GM12801 (cell line): ENCODE measurements around the gene PRDM15.

Experiments used
- TF ChIP-seq, protein P1 (sequence below): IDR thresholded peaks from one replicate; pipeline ENCODE4 v1.5.1; 2011; ENCODE audit warnings: control low read depth; ENCODE audit not compliant: insufficient read length; ENCODE audit errors: extremely low read depth

The PRDM15 gene

DNA sequence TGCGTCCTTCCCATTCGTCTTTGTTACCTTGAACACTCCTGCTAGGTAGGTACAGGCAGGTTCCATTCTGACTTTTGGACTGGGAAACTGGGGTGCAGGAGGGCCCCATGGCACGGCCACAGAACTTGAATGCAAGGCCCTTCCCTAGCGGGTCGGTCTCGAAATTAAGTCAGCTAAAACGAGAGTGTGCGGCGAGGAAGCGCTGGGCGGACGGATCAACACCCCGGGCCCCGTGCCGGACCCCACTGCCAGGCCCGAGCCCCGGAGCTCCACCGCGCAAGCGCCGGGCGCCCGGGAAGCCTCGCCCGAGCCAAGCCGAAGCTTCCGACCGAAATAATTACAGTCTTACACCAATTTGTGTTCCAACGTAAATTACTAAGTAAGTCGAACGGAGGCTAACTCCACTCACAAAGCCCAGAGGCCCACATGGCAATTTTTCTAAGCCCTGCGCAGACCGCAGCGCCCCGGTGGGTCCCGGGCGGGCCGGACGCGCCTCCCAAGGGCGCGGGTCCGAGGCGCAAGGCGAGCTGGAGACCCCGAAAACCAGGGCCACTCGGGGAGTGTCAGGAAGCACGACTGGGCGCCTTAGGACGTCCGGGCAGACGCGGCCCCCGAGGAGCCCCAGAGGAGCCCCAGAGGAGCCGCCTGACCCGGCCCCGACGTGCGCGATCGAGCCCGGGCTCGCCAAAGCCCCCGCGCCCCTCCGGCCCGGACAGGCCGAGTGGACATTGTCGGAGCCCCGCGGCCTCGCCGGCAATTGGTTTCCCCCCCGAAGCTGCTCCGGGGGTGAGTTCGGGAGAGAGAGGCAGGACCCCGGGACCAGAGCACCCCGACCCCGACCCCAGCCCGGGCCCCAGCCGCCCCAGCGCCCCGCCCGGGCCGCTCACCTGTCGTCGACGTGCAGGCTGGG lies 112.9 kb downstream of the PRDM15 start:
- TF ChIP-seq, protein P1, sequence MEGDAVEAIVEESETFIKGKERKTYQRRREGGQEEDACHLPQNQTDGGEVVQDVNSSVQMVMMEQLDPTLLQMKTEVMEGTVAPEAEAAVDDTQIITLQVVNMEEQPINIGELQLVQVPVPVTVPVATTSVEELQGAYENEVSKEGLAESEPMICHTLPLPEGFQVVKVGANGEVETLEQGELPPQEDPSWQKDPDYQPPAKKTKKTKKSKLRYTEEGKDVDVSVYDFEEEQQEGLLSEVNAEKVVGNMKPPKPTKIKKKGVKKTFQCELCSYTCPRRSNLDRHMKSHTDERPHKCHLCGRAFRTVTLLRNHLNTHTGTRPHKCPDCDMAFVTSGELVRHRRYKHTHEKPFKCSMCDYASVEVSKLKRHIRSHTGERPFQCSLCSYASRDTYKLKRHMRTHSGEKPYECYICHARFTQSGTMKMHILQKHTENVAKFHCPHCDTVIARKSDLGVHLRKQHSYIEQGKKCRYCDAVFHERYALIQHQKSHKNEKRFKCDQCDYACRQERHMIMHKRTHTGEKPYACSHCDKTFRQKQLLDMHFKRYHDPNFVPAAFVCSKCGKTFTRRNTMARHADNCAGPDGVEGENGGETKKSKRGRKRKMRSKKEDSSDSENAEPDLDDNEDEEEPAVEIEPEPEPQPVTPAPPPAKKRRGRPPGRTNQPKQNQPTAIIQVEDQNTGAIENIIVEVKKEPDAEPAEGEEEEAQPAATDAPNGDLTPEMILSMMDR = no peak

DNA sequence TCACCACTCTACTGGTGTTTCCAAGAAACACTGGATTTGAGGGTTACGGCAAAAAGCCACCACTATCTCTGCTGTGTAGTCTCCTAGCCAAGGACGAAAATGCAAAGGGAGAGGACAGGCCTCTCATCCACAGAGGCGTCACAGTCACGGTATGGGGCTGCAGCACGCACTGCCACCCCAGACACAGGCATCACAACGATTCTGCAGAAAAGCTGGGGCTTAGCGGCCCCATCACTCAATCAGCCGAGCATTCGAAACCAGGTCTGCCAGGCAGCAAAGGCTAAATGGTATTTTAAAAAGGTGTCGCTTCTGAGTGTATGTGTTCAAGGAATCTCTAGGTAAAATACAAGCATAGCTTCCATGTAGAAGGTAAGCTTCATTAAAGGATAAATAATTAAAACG lies 113.7 kb downstream of the PRDM15 start:
- TF ChIP-seq, protein P1 = no peak

DNA sequence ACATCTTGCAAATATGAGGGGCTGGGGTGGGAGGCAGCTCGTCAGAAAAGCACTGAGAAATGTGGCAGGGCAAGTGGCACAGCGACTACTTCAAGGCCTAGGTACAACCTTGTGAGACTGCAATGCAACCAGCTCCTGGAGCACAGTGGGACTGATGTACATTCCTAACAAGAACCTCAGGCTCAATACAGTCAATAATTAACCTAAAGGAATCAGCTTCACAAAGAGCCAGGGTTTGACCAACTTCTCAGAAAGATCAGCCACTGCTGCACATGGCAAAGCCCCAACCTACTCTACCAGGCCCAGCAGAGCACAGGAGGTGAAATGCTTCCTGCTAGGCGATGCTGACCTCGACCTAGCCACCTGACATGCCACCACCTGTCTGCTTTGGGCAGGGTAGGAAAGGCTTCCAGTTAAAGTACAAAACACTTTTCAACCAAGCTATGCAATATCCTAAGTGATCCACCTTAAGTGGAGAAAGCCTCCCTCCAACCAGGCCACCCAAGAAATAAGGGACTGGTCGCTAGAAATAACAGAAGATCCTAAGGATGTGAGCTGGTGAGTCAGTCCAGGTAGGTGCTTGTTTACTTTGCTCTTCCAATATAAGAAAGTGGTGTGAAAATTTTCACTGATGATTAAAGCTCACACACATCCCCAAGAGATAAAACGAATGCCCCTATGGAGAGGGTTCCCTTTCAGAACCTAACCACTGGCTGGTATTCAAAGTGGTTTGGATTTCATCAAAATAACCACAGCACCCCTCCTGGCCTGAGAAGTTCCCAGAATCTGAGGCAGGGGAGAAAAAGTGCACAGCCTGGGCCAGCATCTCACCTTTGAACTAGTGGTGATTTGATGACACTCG lies 114.4 kb downstream of the PRDM15 start:
- TF ChIP-seq, protein P1 = no peak

DNA sequence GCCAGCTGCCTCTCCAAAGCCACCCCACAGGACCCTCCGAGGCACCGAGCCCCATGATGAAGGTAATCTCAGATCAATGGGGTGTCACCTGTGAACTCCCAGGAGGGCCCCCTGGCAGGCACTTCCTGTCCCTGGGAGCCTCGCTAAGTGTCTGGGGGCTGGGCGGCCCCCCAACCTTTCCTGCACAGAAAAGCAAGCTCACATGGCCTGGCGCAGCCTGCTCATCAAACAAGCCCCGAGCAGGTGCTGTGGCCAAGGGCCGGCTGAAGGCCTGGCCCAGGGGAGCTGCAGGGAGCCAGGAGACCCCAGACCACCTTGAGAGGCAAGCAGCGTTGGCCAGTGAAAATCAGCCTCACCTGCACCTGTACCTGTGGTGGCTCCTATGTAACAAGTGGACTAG lies 115.1 kb downstream of the PRDM15 start:
- TF ChIP-seq, protein P1 = no peak

DNA sequence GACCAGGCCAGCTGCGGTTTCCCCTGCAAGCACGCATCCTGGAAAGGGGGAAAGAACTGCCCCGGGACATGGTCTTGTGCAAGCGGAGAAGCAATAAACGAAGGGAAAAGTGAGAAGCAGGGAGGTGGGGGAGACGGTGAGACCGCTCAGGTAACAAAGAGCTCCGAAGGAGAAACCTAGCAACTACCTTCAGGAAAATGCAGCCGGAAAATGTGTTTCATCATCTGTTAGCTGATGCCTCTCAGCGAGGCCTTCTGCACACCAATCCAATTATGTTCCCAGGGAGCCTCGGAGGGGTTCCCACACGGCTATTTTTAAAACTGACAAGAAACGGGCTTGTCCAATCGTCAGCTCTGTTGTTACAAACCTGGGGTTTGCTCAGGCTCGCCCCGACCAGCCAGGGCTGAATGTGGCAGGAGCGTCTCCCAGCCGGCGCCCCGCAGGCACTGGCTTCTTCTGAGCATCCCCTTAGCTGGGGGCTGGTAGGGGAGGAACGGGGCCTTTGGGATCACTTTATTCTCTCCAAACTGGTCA lies 115.7 kb downstream of the PRDM15 start:
- TF ChIP-seq, protein P1 = no peak

DNA sequence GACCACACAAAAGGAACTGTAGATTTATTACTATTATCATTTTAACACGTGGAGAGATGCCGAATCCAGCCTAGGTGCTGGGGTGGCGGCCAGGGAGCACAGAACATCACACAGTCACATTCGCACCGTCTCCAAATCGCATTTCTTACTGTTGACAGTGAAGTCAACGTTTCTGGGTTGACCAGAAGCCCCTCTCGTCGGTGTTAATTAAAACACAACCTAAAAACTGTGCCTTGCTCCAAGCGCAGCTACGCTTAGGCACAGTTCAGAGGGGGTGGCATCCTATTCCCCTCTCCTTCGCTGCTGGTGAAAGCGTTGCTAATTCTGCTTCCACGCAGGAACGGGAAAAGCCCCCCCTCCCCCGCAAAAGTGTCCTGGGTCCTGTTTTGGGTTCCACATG lies 116.4 kb downstream of the PRDM15 start:
- TF ChIP-seq, protein P1 = no peak
